HepG2 (cell line): ENCODE data around the gene POC1A. TPM values are rescaled to one million over a fixed set of nuclear protein-coding genes. Genes with fewer than 3 reads are reported as not detected.

Experiments used
- CAMTA2 ChIP-seq: sonication (generic); formaldehyde crosslinking; IDR thresholded peaks from 2 replicates; pipeline ENCODE4 v1.4.0; 2020; ENCODE audit warnings: mild to moderate bottlenecking, missing genetic modification reagents, borderline replicate concordance
- CCDC6 ChIP-seq: sonication (generic); formaldehyde crosslinking; IDR thresholded peaks from 2 replicates; pipeline ENCODE4 v1.8.1; 2022; ENCODE audit warnings: mild to moderate bottlenecking, missing genetic modification reagents, moderate library complexity
- CEBPB ChIP-seq: IDR thresholded peaks from 2 replicates; pipeline ENCODE4 v1.6.1; 2011; ENCODE audit warnings: low read depth, low read length, improper control_type of control experiment, borderline replicate concordance
- CREB1 ChIP-seq, 2 experiments: fragments of 450-650 bp in 1 of 2; IDR thresholded peaks; 2 replicates each; pipeline ENCODE4 v1.6.1; 2016 to 2017; ENCODE audit warnings: control low read depth in 1 of 2, mild to moderate bottlenecking in 1 of 2, missing compliant biosample characterization in 1 of 2, missing genetic modification characterization in 1 of 2
- ETV5 ChIP-seq: IDR thresholded peaks from 2 replicates; pipeline ENCODE4 v1.6.1; 2018; ENCODE audit warnings: missing biosample characterization, missing genetic modification reagents, inconsistent platforms, borderline replicate concordance
- FOXM1 ChIP-seq: sonication (generic); formaldehyde crosslinking; IDR thresholded peaks from 2 replicates; pipeline ENCODE4 v1.5.0; 2020; ENCODE audit warnings: missing genetic modification reagents
- GATAD2A ChIP-seq: IDR thresholded peaks from 2 replicates; pipeline ENCODE4 v1.6.1; 2016
- LCORL ChIP-seq, 2 experiments: fragments of 450-650 bp in 1 of 2; sonication (generic) in 1 of 2; formaldehyde crosslinking in 1 of 2; IDR thresholded peaks; 2 replicates each; pipeline versions ENCODE4 v1.5.0 to v1.6.1; 2017 to 2020; ENCODE audit warnings: antibody characterized with exemption in 1 of 2, missing genetic modification reagents in 1 of 2
- NCOA2 ChIP-seq: sonication (generic); formaldehyde crosslinking; IDR thresholded peaks from 2 replicates; pipeline ENCODE4 v1.8.0; 2022; ENCODE audit warnings: inconsistent platforms
- NR2F1 ChIP-seq, 2 experiments: fragments of 450-650 bp in 1 of 2; formaldehyde crosslinking in 1 of 2; IDR thresholded peaks; 2 replicates each; pipeline versions ENCODE4 v1.5.0 to v1.6.1; 2016 to 2020; ENCODE audit warnings: mild to moderate bottlenecking in 1 of 2, missing compliant biosample characterization in 1 of 2, missing genetic modification reagents in 1 of 2, moderate library complexity in 1 of 2
- RXRB ChIP-seq: IDR thresholded peaks from 2 replicates; pipeline ENCODE4 v1.6.1; 2016; ENCODE audit warnings: borderline replicate concordance, missing genetic modification reagents, missing compliant biosample characterization
- SKI ChIP-seq: fragments of 450-650 bp; IDR thresholded peaks from one replicate; pipeline ENCODE4 v1.6.1; 2018; ENCODE audit warnings: mild to moderate bottlenecking; ENCODE audit not compliant: partially characterized antibody
- SP4 ChIP-seq: sonication (generic); formaldehyde crosslinking; IDR thresholded peaks from 2 replicates; pipeline ENCODE4 v1.8.1; 2023; ENCODE audit warnings: mild to moderate bottlenecking, missing genetic modification reagents
- SUZ12 ChIP-seq: fragments of 150-350 bp; IDR thresholded peaks from 2 replicates; pipeline ENCODE4 v1.6.1; 2014; ENCODE audit warnings: low read depth, low read length
- ZBTB1 ChIP-seq: sonication (generic); formaldehyde crosslinking; IDR thresholded peaks from 2 replicates; pipeline ENCODE4 v1.4.0; 2020; ENCODE audit warnings: missing genetic modification reagents, borderline replicate concordance
- ZNF547 ChIP-seq: sonication (generic); formaldehyde crosslinking; IDR thresholded peaks from 2 replicates; pipeline ENCODE4 v1.5.1; 2020; ENCODE audit warnings: mild to moderate bottlenecking, missing genetic modification reagents
- ZNF549 ChIP-seq: sonication (generic); formaldehyde crosslinking; IDR thresholded peaks from 2 replicates; pipeline ENCODE4 v1.5.0; 2020; ENCODE audit warnings: missing genetic modification reagents
- ZNF790 ChIP-seq: sonication (generic); formaldehyde crosslinking; IDR thresholded peaks from 2 replicates; pipeline ENCODE4 v1.8.0; 2022; ENCODE audit warnings: missing genetic modification reagents, mild to moderate bottlenecking, borderline replicate concordance
- ZSCAN9 ChIP-seq: IDR thresholded peaks from 2 replicates; pipeline ENCODE4 v1.6.1; 2016; ENCODE audit warnings: borderline replicate concordance
- polyA plus RNA-seq, 8 experiments: library from polyadenylated mRNA; depleted of rRNA in 3 of 8; stranded (reverse) in 7 of 8; unstranded in 1 of 8; fragments of >200 nt; fragmentation: Illumina TruSeq in 4 of 8; extraction: Trizol in 4 of 8; gene quantifications; 2 replicates each; pipeline versions ENCODE4 v1.2.1 to v1.2.3, GENCODE V29; 2011 to 2016; ENCODE audit warnings: low read depth in 4 of 8, missing spikeins in 1 of 8, mixed read lengths in 1 of 8; ENCODE audit not compliant: insufficient read depth in 1 of 8
- total RNA-seq, 5 experiments: library from RNA; depleted of rRNA; stranded (reverse); fragments of >200 nt; fragmentation: Illumina TruSeq; extraction: Trizol; gene quantifications; 2 replicates each; pipeline ENCODE4 v1.2.3, GENCODE V29; 2016; ENCODE audit warnings: low read depth in 1 of 5
- TF ChIP-seq, protein P1 (sequence below): sonication (generic); formaldehyde crosslinking; IDR thresholded peaks from 2 replicates; pipeline ENCODE4 v1.8.1; 2022; ENCODE audit warnings: mild to moderate bottlenecking, missing genetic modification reagents
- TF ChIP-seq, protein P2 (sequence below): sonication (generic); formaldehyde crosslinking; IDR thresholded peaks from 2 replicates; pipeline ENCODE4 v1.4.0; 2020; ENCODE audit warnings: missing genetic modification reagents, mild to moderate bottlenecking, borderline replicate concordance
- TF ChIP-seq, protein P3 (sequence below): sonication (generic); formaldehyde crosslinking; IDR thresholded peaks from 2 replicates; pipeline ENCODE4 v1.8.0; 2022; ENCODE audit warnings: missing genetic modification reagents, mild to moderate bottlenecking, moderate library complexity, borderline replicate concordance

Gene POC1A
- total and polyA plus RNA-seq, 2 of the 13 experiments (the other 11 are each of a cell fraction or from before 2014, with no cell fraction given): 14.6 to 20.0 TPM

DNA sequence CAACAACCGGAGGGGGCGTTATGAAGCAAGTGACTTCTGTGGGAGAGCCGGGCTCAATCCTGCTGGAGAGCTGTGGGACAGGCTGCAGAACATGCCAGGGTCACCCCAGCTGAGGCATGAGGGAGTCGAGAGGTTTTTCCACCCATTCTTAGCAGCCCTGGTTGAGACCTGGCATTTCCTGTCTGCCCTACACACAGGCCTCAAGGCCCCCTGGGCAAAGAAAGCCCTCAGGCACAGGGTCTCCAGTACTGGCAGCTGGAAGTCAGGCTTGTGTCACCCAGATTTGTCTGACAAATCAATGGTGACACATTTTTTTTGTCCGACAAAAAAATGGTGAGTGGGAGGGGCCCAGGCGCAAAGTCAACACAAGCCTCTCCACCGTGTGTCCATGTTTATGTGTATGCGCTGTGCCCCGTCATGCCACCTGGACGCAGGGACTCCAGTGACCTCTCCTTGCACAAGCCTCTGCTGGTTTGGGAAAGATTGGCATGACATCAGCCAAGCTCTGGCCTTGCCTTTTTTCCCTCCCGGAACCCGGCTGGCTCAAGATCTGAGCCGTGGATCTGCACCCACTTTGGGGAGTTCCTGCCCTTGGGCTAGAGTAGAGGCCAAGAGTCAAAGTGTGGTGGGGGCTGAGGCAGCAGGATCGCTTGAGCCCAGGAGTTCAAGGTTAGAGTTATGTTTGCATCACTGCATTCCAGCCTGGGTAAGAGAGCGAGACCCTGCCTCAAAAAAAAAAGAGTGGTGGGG lies 22.9 kb upstream of the POC1A start (continued):
- TF ChIP-seq CREB1 (IDR thresholded peaks at IDR 0.05): peak; percentile 69
- 0 out of 2 replicates have a peak, but pooled peaks have one; percentile 34 for TF ChIP-seq CREB1 (CRISPR knock-in tag; IDR thresholded peaks at IDR 0.05)
- peak; percentile 65 for TF ChIP-seq NCOA2
- no peak; the same call in 1 of the 2 replicates for TF ChIP-seq CAMTA2 (CRISPR knock-in tag)
- TF ChIP-seq CCDC6: peak; percentile 63; the same call in 1 of the 2 replicates
- TF ChIP-seq LCORL (IDR thresholded peaks at IDR 0.05): no peak
- TF ChIP-seq LCORL (CRISPR knock-in tag; IDR thresholded peaks at IDR 0.05): peak; percentile 92
- TF ChIP-seq, protein P1, sequence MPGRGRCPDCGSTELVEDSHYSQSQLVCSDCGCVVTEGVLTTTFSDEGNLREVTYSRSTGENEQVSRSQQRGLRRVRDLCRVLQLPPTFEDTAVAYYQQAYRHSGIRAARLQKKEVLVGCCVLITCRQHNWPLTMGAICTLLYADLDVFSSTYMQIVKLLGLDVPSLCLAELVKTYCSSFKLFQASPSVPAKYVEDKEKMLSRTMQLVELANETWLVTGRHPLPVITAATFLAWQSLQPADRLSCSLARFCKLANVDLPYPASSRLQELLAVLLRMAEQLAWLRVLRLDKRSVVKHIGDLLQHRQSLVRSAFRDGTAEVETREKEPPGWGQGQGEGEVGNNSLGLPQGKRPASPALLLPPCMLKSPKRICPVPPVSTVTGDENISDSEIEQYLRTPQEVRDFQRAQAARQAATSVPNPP: peak; percentile 35; the same call in 1 of the 2 replicates
- peak; percentile 58 to 76 for TF ChIP-seq NR2F1 (CRISPR knock-in tag; IDR thresholded peaks at IDR 0.05)
- TF ChIP-seq, protein P2, sequence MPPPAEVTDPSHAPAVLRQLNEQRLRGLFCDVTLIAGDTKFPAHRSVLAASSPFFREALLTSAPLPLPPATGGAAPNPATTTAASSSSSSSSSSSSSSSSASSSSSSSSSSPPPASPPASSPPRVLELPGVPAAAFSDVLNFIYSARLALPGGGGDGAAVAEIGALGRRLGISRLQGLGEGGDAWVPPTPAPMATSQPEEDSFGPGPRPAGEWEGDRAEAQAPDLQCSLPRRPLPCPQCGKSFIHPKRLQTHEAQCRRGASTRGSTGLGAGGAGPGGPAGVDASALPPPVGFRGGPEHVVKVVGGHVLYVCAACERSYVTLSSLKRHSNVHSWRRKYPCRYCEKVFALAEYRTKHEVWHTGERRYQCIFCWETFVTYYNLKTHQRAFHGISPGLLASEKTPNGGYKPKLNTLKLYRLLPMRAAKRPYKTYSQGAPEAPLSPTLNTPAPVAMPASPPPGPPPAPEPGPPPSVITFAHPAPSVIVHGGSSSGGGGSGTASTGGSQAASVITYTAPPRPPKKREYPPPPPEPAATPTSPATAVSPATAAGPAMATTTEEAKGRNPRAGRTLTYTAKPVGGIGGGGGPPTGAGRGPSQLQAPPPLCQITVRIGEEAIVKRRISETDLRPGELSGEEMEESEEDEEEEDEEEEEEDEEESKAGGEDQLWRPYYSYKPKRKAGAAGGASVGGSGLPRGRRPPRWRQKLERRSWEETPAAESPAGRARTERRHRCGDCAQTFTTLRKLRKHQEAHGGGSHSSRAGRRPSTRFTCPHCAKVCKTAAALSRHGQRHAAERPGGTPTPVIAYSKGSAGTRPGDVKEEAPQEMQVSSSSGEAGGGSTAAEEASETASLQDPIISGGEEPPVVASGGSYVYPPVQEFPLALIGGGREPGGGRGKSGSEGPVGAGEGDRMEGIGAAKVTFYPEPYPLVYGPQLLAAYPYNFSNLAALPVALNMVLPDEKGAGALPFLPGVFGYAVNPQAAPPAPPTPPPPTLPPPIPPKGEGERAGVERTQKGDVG (CRISPR knock-in tag): 0 out of 2 replicates have a peak, but pooled peaks have one; percentile 28
- peak; percentile 74; the same call in 1 of the 2 replicates for TF ChIP-seq GATAD2A (CRISPR knock-in tag)
- TF ChIP-seq ZBTB1: no peak
- TF ChIP-seq SUZ12: no peak
- TF ChIP-seq ZNF790: no peak
- TF ChIP-seq ZNF547 (CRISPR knock-in tag): peak; percentile 77; the same call in 1 of the 2 replicates
- peak; percentile 53 for TF ChIP-seq SKI
- TF ChIP-seq, protein P3, sequence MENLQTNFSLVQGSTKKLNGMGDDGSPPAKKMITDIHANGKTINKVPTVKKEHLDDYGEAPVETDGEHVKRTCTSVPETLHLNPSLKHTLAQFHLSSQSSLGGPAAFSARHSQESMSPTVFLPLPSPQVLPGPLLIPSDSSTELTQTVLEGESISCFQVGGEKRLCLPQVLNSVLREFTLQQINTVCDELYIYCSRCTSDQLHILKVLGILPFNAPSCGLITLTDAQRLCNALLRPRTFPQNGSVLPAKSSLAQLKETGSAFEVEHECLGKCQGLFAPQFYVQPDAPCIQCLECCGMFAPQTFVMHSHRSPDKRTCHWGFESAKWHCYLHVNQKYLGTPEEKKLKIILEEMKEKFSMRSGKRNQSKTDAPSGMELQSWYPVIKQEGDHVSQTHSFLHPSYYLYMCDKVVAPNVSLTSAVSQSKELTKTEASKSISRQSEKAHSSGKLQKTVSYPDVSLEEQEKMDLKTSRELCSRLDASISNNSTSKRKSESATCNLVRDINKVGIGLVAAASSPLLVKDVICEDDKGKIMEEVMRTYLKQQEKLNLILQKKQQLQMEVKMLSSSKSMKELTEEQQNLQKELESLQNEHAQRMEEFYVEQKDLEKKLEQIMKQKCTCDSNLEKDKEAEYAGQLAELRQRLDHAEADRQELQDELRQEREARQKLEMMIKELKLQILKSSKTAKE (CRISPR knock-in tag): no peak
- no peak for TF ChIP-seq FOXM1
- TF ChIP-seq SP4 (CRISPR knock-in tag): no peak
- TF ChIP-seq CEBPB: peak; percentile 70
- peak; percentile 60 for TF ChIP-seq RXRB (CRISPR knock-in tag)
- peak; percentile 24; the same call in 1 of the 2 replicates for TF ChIP-seq ZSCAN9 (CRISPR knock-in tag)
- 0 out of 2 replicates have a peak, but pooled peaks have one; percentile 22 for TF ChIP-seq ETV5
- no peak for TF ChIP-seq ZNF549 (CRISPR knock-in tag)
